SJSA1 (cell line): Measurements from ENCODE around the gene CAB39L. TPM values are rescaled to one million over a fixed set of nuclear protein-coding genes. Genes with fewer than 3 reads are reported as not detected.
"Not testable (repeated sequence)": the region's sequence is repeated elsewhere in the genome, so short reads cannot be mapped to it uniquely, and the experiment has no call there.

Source experiments
- DNase-seq, 2 experiments: peaks; one replicate each; pipeline ENCODE4 v3.0.0-alpha.2; 2015 to 2020; ENCODE audit warnings: low spot score in 2 of 2, low read depth in 1 of 2
- H3K27ac ChIP-seq: fragments of 250-450 bp; sonication (Bioruptor Pico); 2 replicates; pipeline ENCODE4 v1.5.1; 2020; ENCODE audit warnings: mild to moderate bottlenecking, moderate library complexity
- H3K27me3 ChIP-seq: fragments of 250-450 bp; sonication (Bioruptor Pico); replicated peaks from 2 replicates; pipeline ENCODE4 v1.5.1; 2020; ENCODE audit warnings: mild to moderate bottlenecking, moderate library complexity
- H3K36me3 ChIP-seq: fragments of 250-450 bp; sonication (Bioruptor Pico); 2 replicates; pipeline ENCODE4 v1.5.1; 2020; ENCODE audit warnings: mild to moderate bottlenecking
- H3K4me1 ChIP-seq: fragments of 250-450 bp; sonication (Bioruptor Pico); replicated peaks from 2 replicates; pipeline ENCODE4 v1.6.1; 2021; ENCODE audit warnings: mild to moderate bottlenecking
- H3K4me3 ChIP-seq: fragments of 250-450 bp; sonication (Bioruptor Pico); 2 replicates; pipeline ENCODE4 v1.5.1; 2020; ENCODE audit warnings: mild to moderate bottlenecking
- H3K9me3 ChIP-seq: fragments of 250-450 bp; sonication (Bioruptor Pico); replicated peaks from 2 replicates; pipeline ENCODE4 v1.5.1; 2020; ENCODE audit warnings: mild to moderate bottlenecking
- total RNA-seq: library from RNA; depleted of rRNA; stranded (reverse); fragments of >200 nt; shearing (Covaris generic); gene quantifications from 2 replicates; pipeline ENCODE4 v1.2.3, GENCODE V29; 2014

CAB39L gene
- total RNA-seq, 1 experiment from 2014 or later: 6.5 TPM

DNA sequence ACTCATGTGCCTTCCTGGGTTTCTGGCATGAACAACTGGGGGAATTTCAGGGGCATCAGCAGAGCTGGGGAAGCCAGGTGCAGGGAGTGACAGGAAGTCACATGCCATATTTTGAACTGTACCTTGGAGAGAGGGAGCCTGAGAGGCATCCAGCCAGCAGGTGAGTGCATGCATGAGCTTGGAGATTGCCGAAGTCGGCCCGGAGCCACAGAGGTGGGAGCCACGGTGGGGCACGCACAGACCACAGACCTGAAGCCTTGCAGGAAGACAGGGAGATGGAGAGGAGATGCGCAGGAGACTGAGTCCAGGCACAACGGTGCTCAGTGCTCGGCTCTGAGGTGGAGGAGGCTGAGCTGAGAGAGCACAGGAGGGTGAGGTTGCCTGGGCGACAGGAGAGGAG lies 141.0 kb downstream of the CAB39L start:
- Histone ChIP-seq H3K36me3 (no peaks in the 10 kb centered on the region), H3K27me3 (no peaks in the 10 kb centered on the region), H3K4me1 (peaks cover 10% of the 10 kb centered on the region), H3K27ac (no peak overlapping the region), H3K9me3 (no peaks in the 10 kb centered on the region), H3K4me3 (no peak overlapping the region)
- no peak for DNase-seq

DNA sequence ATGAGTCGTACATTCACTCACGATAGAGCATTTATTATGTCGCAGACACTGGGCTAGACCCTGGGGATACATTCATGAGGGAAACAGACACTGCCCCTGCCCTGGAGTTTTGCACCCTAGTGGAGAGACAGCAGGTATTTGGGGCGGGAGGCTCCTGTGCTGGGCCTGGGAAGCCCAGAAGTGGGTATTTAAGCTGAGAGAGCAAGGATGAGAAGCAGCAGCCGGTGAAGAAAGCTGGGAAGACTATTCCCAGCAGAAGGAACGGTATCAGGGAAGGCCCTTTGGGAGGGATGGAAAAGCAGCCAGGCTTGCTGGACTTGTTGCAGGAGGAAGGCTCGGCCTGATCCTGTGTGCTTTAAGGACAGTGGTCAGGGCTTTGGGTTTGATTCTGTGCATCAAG lies 141.6 kb downstream of the CAB39L start:
- DNase-seq: no peak
- H3K4me1 ChIP-seq: peaks cover 10% of the 10 kb centered on the region
- H3K4me3 ChIP-seq: no peak overlapping the region
- H3K27me3 ChIP-seq: no peaks in the 10 kb centered on the region
- no peaks in the 10 kb centered on the region for H3K9me3 ChIP-seq
- H3K27ac ChIP-seq: no peak overlapping the region
- no peaks in the 10 kb centered on the region for H3K36me3 ChIP-seq

DNA sequence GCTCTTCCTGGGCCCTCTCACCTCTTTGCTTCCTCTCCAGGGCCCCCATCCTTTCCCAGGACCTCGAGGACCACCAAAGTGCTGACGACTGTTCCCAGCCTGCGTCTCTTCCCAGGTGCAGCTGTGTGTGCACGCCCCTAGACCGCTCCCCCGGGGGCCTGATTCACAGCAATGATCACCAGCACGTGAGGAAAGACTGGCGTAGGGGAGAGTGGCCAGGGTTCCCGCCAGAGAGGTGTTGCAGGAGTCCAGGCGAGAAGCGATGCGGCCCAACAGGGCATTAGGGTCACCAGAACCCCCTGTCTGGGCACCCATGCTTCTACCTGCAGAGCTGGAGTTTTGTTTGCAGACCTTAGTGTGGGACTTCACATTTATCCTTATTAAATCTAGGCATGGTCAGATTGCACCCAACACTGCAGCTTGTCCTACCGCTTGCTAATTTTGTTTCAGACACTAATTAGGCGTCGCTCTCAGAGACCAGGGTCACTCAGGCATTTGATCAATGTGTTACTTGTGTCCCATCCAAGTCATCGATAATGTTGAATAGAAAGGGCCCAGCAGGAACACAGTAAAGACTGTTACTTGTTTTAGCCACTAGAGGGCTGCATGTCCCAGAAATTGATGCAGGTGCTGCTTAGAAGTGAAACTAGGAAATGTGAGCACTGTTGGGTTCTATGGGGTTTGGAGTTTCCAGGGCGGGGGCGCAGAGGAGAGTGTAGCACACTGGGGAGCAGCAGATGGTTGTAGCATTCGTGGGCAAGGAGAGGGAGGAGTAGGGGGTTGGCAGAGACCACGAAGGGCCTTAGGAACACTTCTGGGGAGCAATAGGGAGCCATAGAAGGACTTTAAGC lies 142.9 kb downstream of the CAB39L start:
- Histone ChIP-seq H3K4me3 (peak overlapping the region; percentile 20; the same call in 1 of the 2 replicates), H3K27ac (peak overlapping the region; percentile 38; the same call in 1 of the 2 replicates), H3K4me1 (peaks cover 10% of the 10 kb centered on the region), H3K9me3 (no peaks in the 10 kb centered on the region), H3K27me3 (no peaks in the 10 kb centered on the region), H3K36me3 (no peaks in the 10 kb centered on the region)
- peak; percentile 52 to 55 for DNase-seq

DNA sequence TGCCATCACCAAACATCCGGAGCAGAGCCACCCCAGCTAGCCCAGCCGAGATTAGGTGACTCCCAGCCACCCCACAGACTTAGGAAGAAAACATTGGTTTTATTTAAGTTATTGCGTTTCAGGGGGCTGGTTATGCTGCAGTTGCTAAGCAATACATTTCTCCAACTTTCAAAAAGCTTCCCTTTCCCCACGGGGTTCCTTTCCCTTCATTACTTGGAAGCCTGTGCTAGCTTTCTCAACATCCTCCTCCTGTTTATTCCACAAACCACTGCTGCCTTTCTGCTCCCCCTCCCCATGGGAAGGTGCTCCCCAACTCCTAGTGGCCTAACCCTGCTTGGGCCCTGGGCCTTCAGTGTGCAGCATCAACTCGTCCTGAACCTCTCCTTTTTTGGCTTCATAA lies 143.6 kb downstream of the CAB39L start:
- no peaks in the 10 kb centered on the region for H3K9me3 ChIP-seq
- H3K27ac ChIP-seq: no peak overlapping the region
- H3K27me3 ChIP-seq: no peaks in the 10 kb centered on the region
- H3K36me3 ChIP-seq: no peaks in the 10 kb centered on the region
- H3K4me3 ChIP-seq: no peak overlapping the region
- H3K4me1 ChIP-seq: peaks cover 10% of the 10 kb centered on the region
- no peak for DNase-seq

DNA sequence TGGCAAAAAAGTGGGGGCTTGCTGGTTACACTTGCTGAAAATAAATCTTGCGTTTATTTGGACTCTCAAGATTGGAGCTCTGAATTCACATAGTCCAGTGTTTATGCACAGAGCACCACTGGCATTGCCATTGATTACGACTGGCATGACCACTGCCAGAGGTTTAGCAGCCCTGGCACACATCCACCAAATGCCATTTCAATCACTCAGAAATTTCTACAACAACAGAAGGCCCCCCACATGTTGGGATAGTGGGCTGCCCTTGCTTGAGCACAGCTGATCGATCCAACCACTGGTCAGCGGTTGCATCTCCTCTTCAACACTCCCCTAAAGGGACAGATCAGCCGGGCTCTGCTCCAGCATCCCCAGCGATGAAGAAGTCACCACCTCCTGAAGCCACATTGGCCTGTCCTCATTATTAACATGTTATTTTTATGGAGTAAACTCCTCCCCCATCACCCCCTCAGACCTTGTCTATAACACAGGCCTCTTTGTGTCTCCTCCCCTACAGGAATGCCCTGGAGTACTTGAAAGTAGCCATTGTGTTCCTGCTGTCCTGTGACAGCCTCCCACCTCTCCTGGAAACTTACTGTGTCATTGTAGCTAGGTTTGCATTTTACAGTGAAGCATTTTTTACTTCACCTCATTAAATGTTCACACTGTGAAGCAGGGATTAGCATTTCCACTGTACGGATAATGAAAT lies 144.8 kb downstream of the CAB39L start:
- no peaks in the 10 kb centered on the region for H3K9me3 ChIP-seq
- H3K36me3 ChIP-seq: no peaks in the 10 kb centered on the region
- H3K4me3 ChIP-seq: no peak overlapping the region
- peaks cover 10% of the 10 kb centered on the region for H3K4me1 ChIP-seq
- no peak for DNase-seq
- H3K27me3 ChIP-seq: no peaks in the 10 kb centered on the region
- H3K27ac ChIP-seq: no peak overlapping the region

DNA sequence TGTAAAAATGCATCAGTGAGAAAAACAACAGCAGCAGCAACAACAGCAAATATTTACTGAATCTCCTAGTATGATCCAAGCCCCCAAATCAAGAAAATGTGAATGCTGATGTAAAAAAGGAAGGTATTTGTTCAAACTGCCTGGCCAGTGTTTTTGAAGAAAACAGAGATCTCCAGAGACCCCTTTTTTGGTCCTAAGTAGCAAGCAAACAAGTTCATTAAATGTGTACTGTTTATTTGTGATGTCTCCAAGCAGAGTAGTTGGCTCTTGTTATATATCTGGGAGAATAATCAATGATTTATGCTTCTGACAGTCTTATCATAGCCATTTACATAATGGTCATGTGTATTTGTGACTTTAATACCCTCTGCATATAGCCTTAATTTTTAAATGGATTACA lies 145.4 kb downstream of the CAB39L start:
- Histone ChIP-seq H3K4me1 (peaks cover 10% of the 10 kb centered on the region), H3K27ac (no peak overlapping the region)
- DNase-seq: no peak

DNA sequence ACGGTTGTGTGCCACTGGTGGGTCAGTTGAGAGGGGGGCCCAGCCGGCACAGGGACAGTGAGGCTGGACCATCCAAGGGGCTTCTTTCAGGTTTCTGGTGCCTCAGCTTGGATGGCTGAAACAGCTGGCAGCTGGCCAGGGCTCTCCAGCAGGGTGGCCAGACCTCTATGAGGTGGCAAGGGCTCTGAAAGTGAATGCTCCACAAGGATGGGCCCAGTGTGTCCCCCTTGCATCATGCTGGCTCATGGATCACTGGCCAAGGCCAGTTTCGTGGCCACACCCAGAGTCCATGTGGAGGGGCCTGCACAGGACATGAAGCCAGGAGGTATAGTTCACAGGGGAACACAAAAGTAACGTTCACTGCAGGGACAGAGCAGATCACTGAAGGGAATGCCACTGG lies 146.5 kb downstream of the CAB39L start:
- Histone ChIP-seq H3K9me3 (no peaks in the 10 kb centered on the region), H3K27me3 (no peaks in the 10 kb centered on the region), H3K4me1 (peaks cover 10% of the 10 kb centered on the region), H3K36me3 (no peaks in the 10 kb centered on the region), H3K27ac (no peak overlapping the region), H3K4me3 (no peak overlapping the region)
- DNase-seq: no peak

More for the DNA sequence above, 145.4 kb downstream of the CAB39L start:
- H3K36me3 ChIP-seq: no peaks in the 10 kb centered on the region
- H3K4me3 ChIP-seq: no peak overlapping the region
- H3K9me3 ChIP-seq: no peaks in the 10 kb centered on the region
- no peaks in the 10 kb centered on the region for H3K27me3 ChIP-seq

DNA sequence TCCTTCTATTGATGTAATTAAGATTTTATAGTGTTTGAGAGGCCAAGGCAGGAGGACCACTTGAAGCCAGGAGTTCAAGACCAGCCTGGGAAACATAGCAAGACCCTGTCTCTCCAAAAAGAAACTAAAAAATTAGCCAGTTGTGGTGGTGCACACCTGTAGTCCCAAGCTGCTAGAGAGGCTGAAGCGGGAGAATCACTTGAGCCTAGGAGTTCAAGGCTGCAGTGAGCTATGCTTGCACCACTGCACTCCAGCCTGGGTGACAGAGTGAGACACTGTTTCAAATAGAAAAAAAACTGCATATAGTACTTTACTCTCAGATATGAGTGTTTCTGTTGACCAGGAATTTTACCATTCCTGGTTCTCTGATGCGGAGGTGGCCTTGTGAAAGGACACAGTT lies 147.2 kb downstream of the CAB39L start:
- H3K4me1 ChIP-seq: peaks cover 9% of the 10 kb centered on the region
- DNase-seq: no peak
- no peaks in the 10 kb centered on the region for H3K36me3 ChIP-seq
- H3K4me3 ChIP-seq: no peak overlapping the region
- H3K27me3 ChIP-seq: no peaks in the 10 kb centered on the region
- H3K27ac ChIP-seq: no peak overlapping the region
- H3K9me3 ChIP-seq: no peaks in the 10 kb centered on the region

DNA sequence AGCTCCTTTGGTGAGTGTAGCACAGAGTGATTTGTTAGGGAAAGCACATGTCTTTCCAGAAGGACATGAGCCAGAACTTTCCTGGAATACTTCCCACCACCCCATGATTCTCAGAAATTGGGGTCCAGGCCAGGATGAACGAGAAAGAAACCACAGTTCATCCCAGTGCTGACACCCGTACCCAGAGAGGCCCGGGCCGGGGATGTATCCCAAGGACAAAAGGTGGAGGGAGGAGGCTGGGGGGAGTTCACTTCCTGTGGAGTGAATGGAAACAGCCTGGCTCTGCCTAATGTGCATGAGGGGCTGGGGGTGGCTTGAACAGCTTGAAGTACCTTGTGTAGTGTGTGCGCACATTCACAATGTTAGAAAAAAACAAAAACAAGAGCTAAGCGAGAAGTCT lies 148.6 kb downstream of the CAB39L start:
- H3K27ac ChIP-seq: no peak overlapping the region
- no peaks in the 10 kb centered on the region for H3K27me3 ChIP-seq
- H3K4me1 ChIP-seq: no peaks in the 10 kb centered on the region
- no peak overlapping the region for H3K4me3 ChIP-seq
- H3K9me3 ChIP-seq: no peaks in the 10 kb centered on the region
- DNase-seq: no peak
- H3K36me3 ChIP-seq: no peaks in the 10 kb centered on the region

DNA sequence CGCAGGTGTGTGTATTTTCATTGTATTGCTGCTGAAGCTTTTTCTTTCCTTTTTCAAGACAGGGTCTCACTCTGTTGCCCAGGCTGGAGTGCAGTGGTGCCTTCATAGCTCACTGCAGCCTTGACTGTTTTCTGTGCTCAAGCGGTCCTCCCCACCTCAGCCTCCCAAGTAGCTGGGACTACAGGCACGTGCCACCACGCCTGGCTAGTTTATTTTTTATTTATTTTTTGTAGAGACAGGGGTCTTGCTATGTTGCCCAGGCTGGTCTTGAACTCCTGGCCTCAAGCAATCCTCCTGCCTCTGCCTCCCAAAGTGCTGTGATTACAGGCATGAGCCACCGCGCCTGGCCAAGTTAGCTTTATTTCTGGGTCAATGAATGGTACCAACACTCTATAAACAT lies 149.1 kb downstream of the CAB39L start:
- not testable (repeated sequence) for H3K4me1 ChIP-seq, H3K36me3 ChIP-seq, DNase-seq, H3K9me3 ChIP-seq, H3K4me3 ChIP-seq, H3K27me3 ChIP-seq, H3K27ac ChIP-seq

DNA sequence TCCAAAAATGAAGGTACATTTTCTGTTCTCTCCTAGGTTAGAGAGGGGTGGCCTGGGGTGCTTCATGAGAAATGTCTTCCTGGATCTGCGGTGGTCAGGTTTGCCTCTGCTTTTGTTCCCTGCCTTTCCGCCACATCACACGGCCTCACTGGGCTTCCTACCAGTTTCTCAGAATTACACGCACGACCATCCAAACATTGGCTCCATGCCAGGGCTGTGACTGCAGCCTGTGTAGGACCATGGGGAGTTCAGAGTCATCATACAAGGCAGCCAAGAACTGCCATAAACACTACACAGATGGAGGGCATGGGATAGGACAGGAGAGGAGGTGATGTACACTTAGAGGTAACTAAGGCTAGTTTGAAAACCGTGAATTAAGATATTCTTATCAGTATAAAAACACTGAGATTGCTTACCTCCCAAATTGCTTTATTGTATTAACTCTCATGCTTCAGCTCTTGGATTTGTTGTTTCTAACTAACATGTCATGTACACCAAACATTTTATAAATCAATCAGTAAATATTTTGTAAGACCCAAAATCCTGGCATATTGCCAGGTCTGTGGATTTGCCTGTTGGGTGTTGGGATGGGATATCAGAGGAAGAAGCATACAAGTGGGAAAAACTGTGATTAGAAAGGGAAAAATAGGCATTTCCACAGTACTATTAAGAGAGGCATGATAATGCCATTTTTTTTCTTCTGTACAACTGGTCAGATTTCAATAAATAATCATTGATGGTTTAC lies 150.9 kb downstream of the CAB39L start:
- H3K36me3 ChIP-seq: no peaks in the 10 kb centered on the region
- no peak overlapping the region for H3K27ac ChIP-seq
- H3K4me3 ChIP-seq: no peak overlapping the region
- no peaks in the 10 kb centered on the region for H3K27me3 ChIP-seq
- H3K9me3 ChIP-seq: no peaks in the 10 kb centered on the region
- peak in 1 of 2 experiments; percentile 19 for DNase-seq
- H3K4me1 ChIP-seq: no peaks in the 10 kb centered on the region

DNA sequence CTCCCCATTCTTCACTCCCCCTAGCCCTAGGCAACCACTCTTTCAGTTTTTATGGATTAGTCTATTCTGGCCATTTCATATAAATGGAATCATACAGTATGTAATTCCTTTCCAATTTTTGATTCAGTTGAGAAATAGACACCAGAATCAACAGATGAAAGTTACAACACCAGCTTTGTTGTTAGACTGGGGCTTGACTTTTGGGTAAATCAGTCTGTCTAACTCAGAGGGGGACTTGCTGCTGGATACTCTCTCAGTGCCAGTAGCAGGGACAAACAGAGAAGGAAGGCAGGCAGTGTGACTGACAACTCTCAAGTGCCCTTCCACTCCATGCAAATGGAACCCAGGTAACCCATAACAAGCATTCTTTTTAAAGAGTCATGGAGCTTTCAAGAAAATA lies 155.4 kb downstream of the CAB39L start:
- no peaks in the 10 kb centered on the region for H3K9me3 ChIP-seq
- no peak for DNase-seq
- H3K27ac ChIP-seq: no peak overlapping the region
- no peaks in the 10 kb centered on the region for H3K36me3 ChIP-seq
- H3K4me3 ChIP-seq: no peak overlapping the region
- H3K4me1 ChIP-seq: no peaks in the 10 kb centered on the region
- no peaks in the 10 kb centered on the region for H3K27me3 ChIP-seq

DNA sequence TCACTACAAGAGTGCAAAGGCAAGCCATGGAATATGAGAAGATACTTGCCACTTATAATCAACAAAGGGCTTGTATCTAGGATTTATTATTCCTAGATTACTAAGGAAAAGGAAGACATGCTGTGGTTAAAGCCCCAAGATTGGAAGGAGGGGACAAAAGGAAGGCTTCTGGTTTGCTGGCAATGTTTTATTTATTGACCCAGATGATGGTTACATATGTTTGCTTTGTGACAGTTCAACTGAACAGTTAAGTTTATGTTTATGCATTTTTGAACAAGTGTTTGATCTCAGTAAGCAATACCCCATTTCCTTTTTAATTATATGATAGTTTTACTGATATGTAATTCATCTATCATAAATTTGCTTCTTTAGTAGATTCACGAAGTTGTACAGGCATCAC lies 155.9 kb downstream of the CAB39L start:
- H3K27me3 ChIP-seq: no peaks in the 10 kb centered on the region
- no peaks in the 10 kb centered on the region for H3K9me3 ChIP-seq
- H3K4me1 ChIP-seq: no peaks in the 10 kb centered on the region
- DNase-seq: no peak
- no peak overlapping the region for H3K27ac ChIP-seq
- no peaks in the 10 kb centered on the region for H3K36me3 ChIP-seq
- no peak overlapping the region for H3K4me3 ChIP-seq

DNA sequence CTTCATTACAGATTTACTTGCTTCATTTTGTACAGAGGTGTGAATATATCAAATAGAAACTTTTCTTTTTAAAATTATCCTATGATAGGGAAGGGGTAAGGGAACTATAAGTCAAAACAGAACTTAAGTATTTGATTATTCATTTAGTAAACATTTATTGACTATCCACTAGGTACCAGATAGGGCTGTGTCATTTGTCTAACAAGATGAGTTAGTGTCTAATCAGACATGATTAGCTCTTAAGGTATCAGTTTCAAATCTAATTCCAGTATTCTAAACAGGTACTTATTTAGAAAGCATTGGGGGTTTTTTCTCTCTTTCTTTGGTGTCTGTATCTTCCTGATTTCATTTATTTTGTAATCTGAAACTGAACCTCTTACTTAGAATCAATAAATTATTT lies 164.0 kb downstream of the CAB39L start:
- Histone ChIP-seq H3K4me1 (no peaks in the 10 kb centered on the region), H3K27me3 (no peaks in the 10 kb centered on the region), H3K36me3 (no peaks in the 10 kb centered on the region)

More for the DNA sequence above, 164.0 kb downstream of the CAB39L start:
- DNase-seq: no peak
- Histone ChIP-seq H3K4me3 (no peak overlapping the region), H3K27ac (no peak overlapping the region), H3K9me3 (no peaks in the 10 kb centered on the region)
